GM12891 (cell line): Measurements from ENCODE around the gene IL17F.

ENCODE experiments used
- POLR2A ChIP-seq: IDR thresholded peaks from 2 replicates; pipeline ENCODE4 v1.6.1; 2011; ENCODE audit warnings: low read depth, low read length, control low read depth
- POLR2AphosphoS5 ChIP-seq: IDR thresholded peaks from 2 replicates; pipeline ENCODE4 v1.6.1; 2011; ENCODE audit warnings: low read depth, low read length, control low read depth

GRCh38 chr6:52284131-52284459 lies 39.8 kb upstream of the IL17F start:
- peak; percentile 12; the same call in 1 of the 2 replicates for TF ChIP-seq POLR2AphosphoS5
- TF ChIP-seq POLR2A, result no peak
